NB4 (cell line): ENCODE data around the gene BCOR.

ENCODE experiments used
- POLR2A ChIP-seq: IDR thresholded peaks from 2 replicates; pipeline ENCODE4 v1.6.1; 2011; ENCODE audit warnings: mild to moderate bottlenecking; ENCODE audit not compliant: insufficient read length; ENCODE audit errors: extremely low read depth
- TF ChIP-seq, protein P1 (sequence below): IDR thresholded peaks from one replicate; pipeline ENCODE4 v1.5.1; 2012; ENCODE audit warnings: low read depth, low read length

DNA sequence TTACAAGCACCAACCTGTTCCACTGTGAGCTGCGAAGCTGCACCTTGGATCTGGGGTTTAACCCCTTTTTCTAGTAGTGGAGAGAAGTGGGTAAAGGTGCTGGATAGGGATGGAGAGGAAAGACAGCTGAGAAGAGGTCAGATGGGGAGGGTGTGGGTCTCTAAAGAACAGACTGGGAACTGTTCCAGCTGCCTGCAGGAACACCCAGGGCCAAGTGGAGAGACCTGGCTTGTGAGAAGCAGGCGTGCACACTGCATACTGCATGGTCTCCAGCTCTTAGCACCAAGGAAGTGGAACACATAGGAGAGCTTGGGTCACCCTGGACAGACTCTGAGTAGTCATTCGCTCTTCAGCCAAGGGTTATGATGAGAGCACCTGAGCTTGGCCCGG lies 16.1 kb downstream of the BCOR start:
- no peak for TF ChIP-seq POLR2A
- TF ChIP-seq, protein P1, sequence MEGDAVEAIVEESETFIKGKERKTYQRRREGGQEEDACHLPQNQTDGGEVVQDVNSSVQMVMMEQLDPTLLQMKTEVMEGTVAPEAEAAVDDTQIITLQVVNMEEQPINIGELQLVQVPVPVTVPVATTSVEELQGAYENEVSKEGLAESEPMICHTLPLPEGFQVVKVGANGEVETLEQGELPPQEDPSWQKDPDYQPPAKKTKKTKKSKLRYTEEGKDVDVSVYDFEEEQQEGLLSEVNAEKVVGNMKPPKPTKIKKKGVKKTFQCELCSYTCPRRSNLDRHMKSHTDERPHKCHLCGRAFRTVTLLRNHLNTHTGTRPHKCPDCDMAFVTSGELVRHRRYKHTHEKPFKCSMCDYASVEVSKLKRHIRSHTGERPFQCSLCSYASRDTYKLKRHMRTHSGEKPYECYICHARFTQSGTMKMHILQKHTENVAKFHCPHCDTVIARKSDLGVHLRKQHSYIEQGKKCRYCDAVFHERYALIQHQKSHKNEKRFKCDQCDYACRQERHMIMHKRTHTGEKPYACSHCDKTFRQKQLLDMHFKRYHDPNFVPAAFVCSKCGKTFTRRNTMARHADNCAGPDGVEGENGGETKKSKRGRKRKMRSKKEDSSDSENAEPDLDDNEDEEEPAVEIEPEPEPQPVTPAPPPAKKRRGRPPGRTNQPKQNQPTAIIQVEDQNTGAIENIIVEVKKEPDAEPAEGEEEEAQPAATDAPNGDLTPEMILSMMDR = no peak
